ENCODE results near the gene TRPM6. TPM values are rescaled to one million over a fixed set of nuclear protein-coding genes. Genes with fewer than 3 reads are reported as not detected.

TRPM6 gene
- total RNA-seq, 4 donors from 2014 or later: 0.76 to 2.9 (median 2.3) TPM; not detected in 1

DNA sequence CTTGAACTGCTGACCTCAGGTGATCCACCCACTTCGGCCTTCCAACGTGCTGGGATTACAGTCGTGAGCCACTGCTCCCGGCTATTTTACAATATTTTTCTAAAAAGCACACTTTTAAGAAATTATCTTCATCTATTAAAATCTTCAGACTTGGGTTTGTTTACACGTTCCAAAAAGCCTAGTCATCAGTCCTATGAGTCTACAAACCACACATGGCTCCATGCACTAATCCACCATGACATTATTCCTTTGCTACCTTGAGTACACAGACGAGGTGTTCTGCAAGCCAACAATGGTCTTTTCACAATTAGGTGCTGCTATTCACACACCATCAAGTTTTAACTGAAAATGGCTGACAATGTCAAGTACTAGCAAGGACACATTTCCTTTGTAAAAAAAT lies 41.0 kb downstream of the TRPM6 start:
- no peaks in the 10 kb centered on the region for H3K4me1 ChIP-seq

DNA sequence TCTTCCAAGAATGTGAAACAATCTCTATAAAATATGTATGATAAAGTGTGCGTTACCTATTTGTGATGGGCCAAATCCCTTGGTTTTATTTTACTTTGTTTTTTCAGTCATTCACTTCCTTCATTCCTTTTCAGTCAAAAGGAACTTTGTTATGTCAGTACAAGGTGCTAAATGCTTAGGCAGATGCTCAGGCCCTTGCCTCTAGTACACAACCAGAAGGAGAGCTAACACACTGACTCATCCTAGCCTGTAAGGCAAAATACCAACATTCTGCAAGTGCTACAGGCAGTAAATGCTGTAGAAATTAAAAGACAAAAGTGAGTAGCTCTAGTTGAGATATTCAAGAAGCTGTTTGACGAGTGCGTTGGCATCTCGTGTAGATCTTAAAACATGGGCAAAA lies 49.4 kb downstream of the TRPM6 start:
- Histone ChIP-seq H3K4me1 (no peaks in the 10 kb centered on the region), H3K4me3 (no peak overlapping the region), H3K27ac (no peak overlapping the region), H3K27me3 (no peaks in the 10 kb centered on the region), H3K9me3 (no peaks in the 10 kb centered on the region), H3K36me3 (no peaks in the 10 kb centered on the region)
- no peak for DNase-seq
- no peak for TF ChIP-seq POLR2A (IDR thresholded peaks at IDR 0.05)
- TF ChIP-seq, protein P1, sequence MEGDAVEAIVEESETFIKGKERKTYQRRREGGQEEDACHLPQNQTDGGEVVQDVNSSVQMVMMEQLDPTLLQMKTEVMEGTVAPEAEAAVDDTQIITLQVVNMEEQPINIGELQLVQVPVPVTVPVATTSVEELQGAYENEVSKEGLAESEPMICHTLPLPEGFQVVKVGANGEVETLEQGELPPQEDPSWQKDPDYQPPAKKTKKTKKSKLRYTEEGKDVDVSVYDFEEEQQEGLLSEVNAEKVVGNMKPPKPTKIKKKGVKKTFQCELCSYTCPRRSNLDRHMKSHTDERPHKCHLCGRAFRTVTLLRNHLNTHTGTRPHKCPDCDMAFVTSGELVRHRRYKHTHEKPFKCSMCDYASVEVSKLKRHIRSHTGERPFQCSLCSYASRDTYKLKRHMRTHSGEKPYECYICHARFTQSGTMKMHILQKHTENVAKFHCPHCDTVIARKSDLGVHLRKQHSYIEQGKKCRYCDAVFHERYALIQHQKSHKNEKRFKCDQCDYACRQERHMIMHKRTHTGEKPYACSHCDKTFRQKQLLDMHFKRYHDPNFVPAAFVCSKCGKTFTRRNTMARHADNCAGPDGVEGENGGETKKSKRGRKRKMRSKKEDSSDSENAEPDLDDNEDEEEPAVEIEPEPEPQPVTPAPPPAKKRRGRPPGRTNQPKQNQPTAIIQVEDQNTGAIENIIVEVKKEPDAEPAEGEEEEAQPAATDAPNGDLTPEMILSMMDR (IDR thresholded peaks at IDR 0.05): no peak
- intact Hi-C loops (cut with DNase I; ENCODE audit: low total_unique reads): no loop called here

More for the DNA sequence above, 41.0 kb downstream of the TRPM6 start:
- no peak overlapping the region for H3K4me3 ChIP-seq
- H3K9me3 ChIP-seq: no peaks in the 10 kb centered on the region
- no peaks in the 10 kb centered on the region for H3K36me3 ChIP-seq
- no peak overlapping the region for H3K27ac ChIP-seq
- H3K27me3 ChIP-seq: no peaks in the 10 kb centered on the region
- DNase-seq: no peak
- intact Hi-C loops (cut with DNase I; ENCODE audit: low total_unique reads): no loop called here
- TF ChIP-seq POLR2A (IDR thresholded peaks at IDR 0.05): no peak
- TF ChIP-seq, protein P1 (IDR thresholded peaks at IDR 0.05): no peak

DNA sequence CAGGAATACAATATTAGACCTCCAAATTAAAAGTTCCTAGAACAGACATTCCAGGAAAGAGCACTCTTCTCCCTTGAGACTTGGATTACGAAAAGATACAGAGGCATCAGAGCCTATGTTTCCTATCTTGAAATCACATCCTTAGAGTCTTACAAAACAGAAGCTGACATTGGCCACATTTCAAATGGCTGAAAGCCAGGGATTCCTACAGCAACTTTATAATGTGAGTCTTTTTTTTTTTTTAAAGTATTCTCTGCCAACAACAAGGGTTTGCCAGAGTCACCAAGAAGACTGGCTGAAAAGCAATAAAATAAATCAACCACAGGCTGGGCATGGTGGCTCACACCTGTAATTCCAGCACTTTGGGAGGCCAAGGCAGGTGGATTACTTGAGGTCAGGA lies 63.1 kb downstream of the TRPM6 start:
- peak in 1 of 2 donors; percentile 75 for DNase-seq
- no peaks in the 10 kb centered on the region for H3K9me3 ChIP-seq
- H3K4me3 ChIP-seq: no peak overlapping the region
- H3K36me3 ChIP-seq: no peaks in the 10 kb centered on the region
- TF ChIP-seq, protein P1 (IDR thresholded peaks at IDR 0.05): no peak
- TF ChIP-seq POLR2A (IDR thresholded peaks at IDR 0.05): no peak
- H3K4me1 ChIP-seq: no peaks in the 10 kb centered on the region
- H3K27me3 ChIP-seq: no peaks in the 10 kb centered on the region
- intact Hi-C loops (cut with DNase I; ENCODE audit: low total_unique reads): no loop called here
- H3K27ac ChIP-seq: no peak overlapping the region

DNA sequence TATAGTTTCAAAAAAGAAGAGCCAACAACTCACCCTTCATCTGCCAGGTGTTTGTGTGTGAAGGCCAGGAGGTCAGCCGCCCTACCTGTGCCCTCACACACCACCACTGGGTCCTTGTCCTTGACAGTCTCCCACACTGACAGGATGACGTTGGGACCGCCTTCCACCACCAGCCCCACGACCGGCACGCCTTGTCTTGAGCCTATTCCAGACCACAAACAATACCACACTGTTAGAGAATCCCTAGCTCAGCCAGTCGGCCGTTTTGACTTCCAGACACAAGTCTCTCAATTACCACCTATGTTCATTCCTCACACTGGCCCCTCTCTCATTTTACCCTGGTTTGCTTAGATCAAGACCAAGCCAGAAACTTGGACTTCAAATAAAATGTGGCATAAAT lies 66.1 kb downstream of the TRPM6 start:
- Histone ChIP-seq H3K27ac (no peak overlapping the region), H3K36me3 (no peaks in the 10 kb centered on the region), H3K4me3 (no peak overlapping the region), H3K9me3 (no peaks in the 10 kb centered on the region), H3K4me1 (no peaks in the 10 kb centered on the region), H3K27me3 (no peaks in the 10 kb centered on the region)
- DNase-seq: no peak
- intact Hi-C loops (cut with DNase I; ENCODE audit: low total_unique reads): no loop called here
- TF ChIP-seq POLR2A (IDR thresholded peaks at IDR 0.05): no peak
- TF ChIP-seq, protein P1 (IDR thresholded peaks at IDR 0.05): no peak

DNA sequence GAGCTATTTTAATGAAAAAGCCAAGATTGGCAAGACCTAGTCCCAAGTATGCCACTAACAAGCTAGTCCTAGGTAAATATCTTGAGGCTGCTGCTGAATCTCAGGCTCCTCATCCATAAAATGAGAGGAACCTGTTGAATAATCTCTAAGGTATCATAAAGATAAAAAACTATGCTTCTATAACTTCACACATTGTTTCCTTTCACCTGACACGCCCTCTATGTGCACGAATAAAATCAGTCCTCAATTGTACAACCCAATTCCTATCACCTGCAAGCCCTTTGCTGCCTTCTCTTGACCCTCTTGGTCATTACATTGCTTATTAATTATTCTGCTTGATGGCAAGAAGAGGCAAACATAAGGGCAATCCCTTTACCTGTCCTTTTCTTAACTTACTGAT lies 69.9 kb downstream of the TRPM6 start:
- Histone ChIP-seq H3K27ac (no peak overlapping the region), H3K27me3 (no peaks in the 10 kb centered on the region), H3K4me1 (no peaks in the 10 kb centered on the region), H3K36me3 (no peaks in the 10 kb centered on the region), H3K9me3 (no peaks in the 10 kb centered on the region), H3K4me3 (no peak overlapping the region)
- intact Hi-C loops (cut with DNase I; ENCODE audit: low total_unique reads): no loop called here
- DNase-seq: no peak
- TF ChIP-seq POLR2A (IDR thresholded peaks at IDR 0.05): no peak
- TF ChIP-seq, protein P1 (IDR thresholded peaks at IDR 0.05): no peak
